H1 (cell line): ENCODE data around the gene TMEM220. TPM values are rescaled to one million over a fixed set of nuclear protein-coding genes. Genes with fewer than 3 reads are reported as not detected.

Experiments used
- CTCF ChIA-PET: fragments of 300-600 bp; sonication (Branson Sonifier 250); formaldehyde crosslinking; loops from one replicate; lab custom pipeline; 2021; ENCODE audit not compliant: partially characterized antibody; lab: Charles Lee
- POLR2A ChIA-PET: fragments of 300-600 bp; sonication (Branson Sonifier 250); formaldehyde crosslinking; loops from one replicate; lab custom pipeline; 2021; ENCODE audit warnings: inconsistent platforms; ENCODE audit not compliant: partially characterized antibody; lab: Charles Lee
- DNase-seq, 2 experiments: peaks; one replicate each; pipeline versions ENCODE4 v3.0.0 to v3.0.0-alpha.2; 2010 to 2022; ENCODE audit warnings: low spot score in 2 of 2, low read depth in 1 of 2, mixed read lengths in 1 of 2
- FAIRE-seq: peaks from 2 replicates; lab custom pipeline; 2011; peaks lifted over from hg19 to GRCh38; lab: Jason Lieb, UNC
- H2AFZ ChIP-seq: 2 replicates; pipeline ENCODE4 v1.8.1; 2012; ENCODE audit warnings: low read length, inconsistent platforms
- H2AK5ac ChIP-seq: 2 replicates; pipeline ENCODE4 v1.6.1; 2013; ENCODE audit warnings: low read depth, low read length
- H2BK120ac ChIP-seq: replicated peaks from 2 replicates; pipeline ENCODE3; 2013; ENCODE audit warnings: low read depth, low read length, inconsistent platforms
- H2BK12ac ChIP-seq: 2 replicates; pipeline ENCODE4 v1.6.1; 2013; ENCODE audit warnings: low read depth, low read length
- H2BK15ac ChIP-seq: 2 replicates; pipeline ENCODE4 v1.6.1; 2013; ENCODE audit warnings: low read length
- H2BK20ac ChIP-seq: 2 replicates; pipeline ENCODE4 v1.6.1; 2013; ENCODE audit warnings: low read length
- H2BK5ac ChIP-seq: 2 replicates; pipeline ENCODE4 v1.6.1; 2013; ENCODE audit warnings: low read depth, low read length
- H3K14ac ChIP-seq: 2 replicates; pipeline ENCODE4 v1.6.1; 2013; ENCODE audit warnings: inconsistent platforms; ENCODE audit not compliant: insufficient read length
- H3K18ac ChIP-seq: 2 replicates; pipeline ENCODE4 v1.6.1; 2013; ENCODE audit warnings: low read length; ENCODE audit errors: extremely low read depth
- H3K23ac ChIP-seq: 2 replicates; pipeline ENCODE4 v1.6.1; 2013; ENCODE audit warnings: inconsistent platforms; ENCODE audit not compliant: insufficient read length
- H3K23me2 ChIP-seq: 2 replicates; pipeline ENCODE4 v1.6.1; 2013; ENCODE audit warnings: low read depth, low read length
- H3K27ac ChIP-seq: 2 replicates; pipeline ENCODE4 v1.6.1; 2011; ENCODE audit warnings: low read depth, low read length, inconsistent platforms
- H3K27me3 ChIP-seq, 4 experiments: replicated peaks in 1 of 4; 1 replicate in 1 of 4; 2 replicates in 3 of 4; pipeline versions ENCODE4 v1.6.1 to v1.8.1; 2011 to 2013; ENCODE audit warnings: low read length in 3 of 4, mild to moderate bottlenecking in 3 of 4, inconsistent platforms in 2 of 4, mixed read lengths in 2 of 4, moderate library complexity in 1 of 4; ENCODE audit not compliant: control insufficient read depth in 3 of 4, insufficient read depth in 3 of 4; ENCODE audit errors: extremely low read depth in 1 of 4
- H3K36me3 ChIP-seq, 4 experiments: 2 replicates each; pipeline versions ENCODE4 v1.6.1 to v1.8.1; 2011 to 2013; ENCODE audit warnings: mild to moderate bottlenecking in 4 of 4, low read length in 3 of 4, moderate library complexity in 2 of 4, control low read depth in 1 of 4, inconsistent platforms in 1 of 4; ENCODE audit not compliant: insufficient read depth in 4 of 4, control insufficient read depth in 2 of 4
- H3K4ac ChIP-seq: replicated peaks from 2 replicates; pipeline ENCODE3; 2013; ENCODE audit warnings: low read length, low read depth, mixed read lengths, inconsistent platforms; ENCODE audit not compliant: insufficient read length
- H3K4me1 ChIP-seq, 4 experiments: replicated peaks in 1 of 4; 1 replicate in 1 of 4; 2 replicates in 3 of 4; pipeline versions ENCODE4 v1.6.1 to v1.8.1; 2011 to 2013; ENCODE audit warnings: low read length in 3 of 4, inconsistent platforms in 2 of 4, mixed read lengths in 1 of 4; ENCODE audit not compliant: insufficient read depth in 4 of 4, control insufficient read depth in 3 of 4
- H3K4me2 ChIP-seq, 2 experiments: 2 replicates each; pipeline versions ENCODE4 v1.6.1 to v1.8.1; 2011 to 2013; ENCODE audit warnings: low read depth in 2 of 2, low read length in 2 of 2, control low read depth in 1 of 2, inconsistent platforms in 1 of 2, mild to moderate bottlenecking in 1 of 2; ENCODE audit not compliant: insufficient read depth in 1 of 2
- H3K4me3 ChIP-seq, 4 experiments: fragments of 200-600, 300-600 bp in 1 of 4; sonication (generic), shearing (Covaris generic), sonication (Bioruptor Twin) in 1 of 4; 2 replicates each; pipeline versions ENCODE4 v1.5.1 to v1.8.1; 2011 to 2016; ENCODE audit warnings: low read length in 4 of 4, low read depth in 3 of 4, control low read depth in 2 of 4, inconsistent platforms in 2 of 4, mild to moderate bottlenecking in 2 of 4, mixed read lengths in 1 of 4, moderate library complexity in 1 of 4; ENCODE audit not compliant: insufficient read depth in 2 of 4; ENCODE audit errors: extremely low read depth in 1 of 4
- H3K56ac ChIP-seq: replicated peaks from 2 replicates; pipeline ENCODE3; 2013; ENCODE audit warnings: low read depth, mild to moderate bottlenecking, mixed read lengths, low read length, inconsistent platforms; ENCODE audit not compliant: insufficient read length
- H3K79me1 ChIP-seq: 2 replicates; pipeline ENCODE4 v1.6.1; 2013; ENCODE audit warnings: low read depth, low read length, control low read depth
- H3K79me2 ChIP-seq, 2 experiments: 2 replicates each; pipeline versions ENCODE4 v1.6.1 to v1.8.1; 2012 to 2013; ENCODE audit warnings: low read length in 2 of 2, mild to moderate bottlenecking in 2 of 2, inconsistent platforms in 1 of 2; ENCODE audit not compliant: insufficient read depth in 2 of 2, control insufficient read depth in 1 of 2
- H3K9ac ChIP-seq, 4 experiments: replicated peaks in 1 of 4; 1 replicate in 1 of 4; 2 replicates in 3 of 4; pipeline versions ENCODE4 v1.6.1 to v1.8.1; 2011 to 2013; ENCODE audit warnings: low read depth in 3 of 4, low read length in 3 of 4, control low read depth in 2 of 4, mild to moderate bottlenecking in 2 of 4, moderate library complexity in 2 of 4, inconsistent platforms in 1 of 4; ENCODE audit errors: extremely low read depth in 1 of 4
- H3K9me3 ChIP-seq, 2 experiments: 2 replicates each; pipeline versions ENCODE4 v1.6.1 to v1.8.1; 2012 to 2013; ENCODE audit warnings: mild to moderate bottlenecking in 2 of 2, moderate library complexity in 2 of 2, control low read depth in 1 of 2, inconsistent platforms in 1 of 2, low read depth in 1 of 2, low read length in 1 of 2, mixed read lengths in 1 of 2; ENCODE audit not compliant: insufficient read depth in 2 of 2
- H4K20me1 ChIP-seq, 2 experiments: replicated peaks in 1 of 2; 2 replicates each; pipeline versions ENCODE3 to v1.8.1; 2011 to 2013; ENCODE audit warnings: inconsistent platforms in 2 of 2, low read length in 2 of 2, mild to moderate bottlenecking in 1 of 2; ENCODE audit not compliant: insufficient read depth in 2 of 2, control insufficient read depth in 1 of 2
- H4K5ac ChIP-seq: 2 replicates; pipeline ENCODE4 v1.6.1; 2013; ENCODE audit warnings: low read length, low read depth, mixed read lengths, inconsistent platforms; ENCODE audit not compliant: insufficient read length
- H4K8ac ChIP-seq: 2 replicates; pipeline ENCODE4 v1.8.0; 2013; ENCODE audit warnings: mild to moderate bottlenecking, moderate library complexity, low read length, inconsistent platforms; ENCODE audit not compliant: insufficient read depth; ENCODE audit errors: extremely low read depth
- H4K91ac ChIP-seq: replicated peaks from 2 replicates; pipeline ENCODE3; 2013; ENCODE audit warnings: low read length, mixed read lengths, inconsistent platforms; ENCODE audit not compliant: insufficient read length
- CBX5 ChIP-seq: fragments of 300-800, 300-1000 bp; sonication (generic); IDR thresholded peaks from 2 replicates; pipeline ENCODE4 v1.7.1; 2016; ENCODE audit warnings: antibody characterized with exemption, low read length, low read depth
- CEBPB ChIP-seq: IDR thresholded peaks from 2 replicates; pipeline ENCODE4 v1.6.1; 2012; ENCODE audit warnings: low read depth, low read length
- CREB1 ChIP-seq: IDR thresholded peaks from 2 replicates; pipeline ENCODE4 v1.6.1; 2012; ENCODE audit warnings: inconsistent platforms
- CTBP2 ChIP-seq: IDR thresholded peaks from 2 replicates; pipeline ENCODE4 v1.7.0; 2011; ENCODE audit warnings: borderline replicate concordance, mild to moderate bottlenecking, moderate library complexity, mixed read lengths, low read length; ENCODE audit not compliant: insufficient read depth, insufficient read length
- EZH2 ChIP-seq: fragments of 200-600 bp; sonication (generic); IDR thresholded peaks from 2 replicates; pipeline ENCODE4 v1.7.1; 2012; ENCODE audit warnings: low read depth, mild to moderate bottlenecking, moderate library complexity, low read length, inconsistent platforms; ENCODE audit not compliant: severe bottlenecking
- GTF2F1 ChIP-seq: IDR thresholded peaks from 2 replicates; pipeline ENCODE4 v1.6.1; 2012; ENCODE audit warnings: low read depth, low read length, improper control_type of control experiment, borderline replicate concordance
- HDAC6 ChIP-seq: IDR thresholded peaks from one replicate; pipeline ENCODE4 v1.7.1; 2012; ENCODE audit warnings: low read depth, mild to moderate bottlenecking, inconsistent platforms, low read length, moderate library complexity
- JUND ChIP-seq: IDR thresholded peaks from 2 replicates; pipeline ENCODE4 v1.6.1; 2011; ENCODE audit warnings: mild to moderate bottlenecking, improper control_type of control experiment, low read length
- KDM1A ChIP-seq: fragments of 200-600, 300-600 bp; sonication (generic); IDR thresholded peaks from 2 replicates; pipeline ENCODE4 v1.7.1; 2016; ENCODE audit warnings: mild to moderate bottlenecking, low read length, borderline replicate concordance
- KDM5A ChIP-seq: fragments of 200-600 bp; IDR thresholded peaks from 2 replicates; pipeline ENCODE4 v1.7.1; 2012; ENCODE audit warnings: mild to moderate bottlenecking, low read length, inconsistent platforms, mixed read lengths
- MAFK ChIP-seq: IDR thresholded peaks from 2 replicates; pipeline ENCODE4 v1.6.1; 2012; ENCODE audit warnings: low read depth, mild to moderate bottlenecking, improper control_type of control experiment, low read length
- MAX ChIP-seq: IDR thresholded peaks from 2 replicates; pipeline ENCODE4 v1.6.1; 2012; ENCODE audit warnings: inconsistent platforms
- NRF1 ChIP-seq: IDR thresholded peaks from 2 replicates; pipeline ENCODE4 v1.6.1; 2011; ENCODE audit warnings: mild to moderate bottlenecking, low read depth, low read length, improper control_type of control experiment
- PHF8 ChIP-seq: fragments of 200-600 bp; sonication (generic); conservative IDR thresholded peaks from 2 replicates; pipeline ENCODE4 v1.7.1; 2012; ENCODE audit warnings: low read depth, mild to moderate bottlenecking, inconsistent platforms, low read length, moderate library complexity
- POLR2A ChIP-seq, 2 experiments: IDR thresholded peaks; 1 replicate in 1 of 2; 2 replicates in 1 of 2; pipeline ENCODE4 v1.6.1; 2011; ENCODE audit warnings: low read depth in 2 of 2, low read length in 2 of 2, mild to moderate bottlenecking in 2 of 2; ENCODE audit errors: control extremely low read depth in 1 of 2
- WGBS, 2 experiments: shearing (Covaris generic) in 1 of 2; methylation state at CpG; one replicate each; pipeline versions ENCODE4 v1.1.6 to v1.1.7; 2013 to 2015; ENCODE audit warnings: low lambda C conversion rate in 2 of 2, mixed read lengths in 2 of 2, inconsistent platforms in 1 of 2, low coverage in 1 of 2, missing lambda C conversion rate in 1 of 2; ENCODE audit not compliant: insufficient replicate concordance in 2 of 2, insufficient coverage in 1 of 2, insufficient read length in 1 of 2; ENCODE audit errors: extremely low coverage in 1 of 2, missing lambda C conversion rate in 1 of 2; 5-methylcytosine and 5-hydroxymethylcytosine counted together
- polyA plus RNA-seq, 7 experiments: library from polyadenylated mRNA; depleted of rRNA in 3 of 7; stranded (reverse) in 5 of 7; unstranded in 2 of 7; fragments of >200 nt in 5 of 7; fragments of 200-250 nt in 2 of 7; gene quantifications; 1 replicate in 5 of 7; 2 replicates in 1 of 7; 4 replicates in 1 of 7; pipeline versions ENCODE4 v1.2.1 to v1.2.3, GENCODE V29; 2011 to 2013; ENCODE audit warnings: missing spikeins in 2 of 7, mixed read lengths in 2 of 7
- total RNA-seq: library from RNA; stranded (reverse); fragmentation: NEBNext Ultra II Directional; extraction: Animal tissue kit (Norgen Biotek cat#: 25700); gene quantifications from 2 replicates; pipeline ENCODE4 v1.2.1, GENCODE V29; 2021

Gene TMEM220
- total and polyA plus RNA-seq, 2 of the 8 experiments (the other 6 are each of a cell fraction or from before 2014, with no cell fraction given) = 3.8 to 4.1 TPM

- Histone ChIP-seq H2AK5ac (no peak overlapping the region), H3K9ac (no peak overlapping the region), H3K79me1 (no peaks in the 10 kb centered on the region), H3K18ac (no peak overlapping the region), H3K27ac (no peak overlapping the region), H2BK15ac (no peak overlapping the region), H4K20me1 (no peaks in the 10 kb centered on the region), H3K23me2 (peaks cover 4% of the 10 kb centered on the region; the same call in 1 of the 2 replicates), H4K91ac (no peak overlapping the region), H3K36me3 (no peaks in the 10 kb centered on the region), H3K56ac (no peak overlapping the region), H2BK5ac (no peak overlapping the region), H3K23ac (no peak overlapping the region), H3K4me3 (no peak overlapping the region), H3K14ac (no peak overlapping the region), H4K5ac (no peak overlapping the region), H3K4me1 (peaks cover 9 to 20% (median 14%) of the 10 kb centered on the region in 4 experiments), H3K79me2 (no peaks in the 10 kb centered on the region), H2AFZ (no peak overlapping the region), H3K27me3 (no peaks in the 10 kb centered on the region), H4K8ac (no peak overlapping the region), H3K9me3 (no peaks in the 10 kb centered on the region), H3K4ac (no peak overlapping the region), H2BK20ac (no peak overlapping the region), H2BK12ac (no peak overlapping the region), H3K4me2 (no peak overlapping the region; a peak in 1 of 4 replicates), H2BK120ac (no peak overlapping the region)
- ChIA-PET CTCF (interaction anchor here (0.7 to 2.7 kb wide), 6 partner anchors 9 to 87 kb away, joined by 3 to 19 read pairs (median 5); no protein-coding TSS in a partner anchor), POLR2A (interaction anchor here (0.6 to 1.1 kb wide), 3 partner anchors 27 to 87 kb away, joined by 3 to 4 read pairs (median 4); no protein-coding TSS in a partner anchor)
- DNase-seq (no peak), FAIRE-seq (no peak)
- 90% methylated on average over 2 of the region's 2 CpGs; no CpG with 5 or more reads in 1 of the 2 experiments for WGBS, 2 experiments
- no peak for TF ChIP-seq CBX5
- TF ChIP-seq GTF2F1 = no peak
- no peak for TF ChIP-seq POLR2A (IDR thresholded peaks at IDR 0.05; ENCODE audit: control extremely low read depth in 1 of 2, low read depth in 2 of 2, low read length in 2 of 2)
- no peak for TF ChIP-seq CTBP2
- TF ChIP-seq KDM1A = no peak
- no peak for TF ChIP-seq PHF8
- no peak for TF ChIP-seq JUND
- no peak for TF ChIP-seq CEBPB
- TF ChIP-seq HDAC6 = no peak
- TF ChIP-seq CREB1 = no peak
- no peak for TF ChIP-seq EZH2
- TF ChIP-seq MAFK = no peak
- TF ChIP-seq KDM5A = no peak
- no peak for TF ChIP-seq MAX
- TF ChIP-seq NRF1 = no peak
Measured at GRCh38 chr17:10757647-10758046, 27.8 kb upstream of the TMEM220 start.
